Activated CD4-positive, alpha-beta T cell treated with anti-CD3 and anti-CD28 coated beads, Interleukin-2, amount 50 U/mL, for 24 hours (primary cell): ENCODE data around the gene RIMS1.
"Not testable (repeated sequence)": the region's sequence is repeated elsewhere in the genome, so short reads cannot be mapped to it uniquely, and the experiment has no call there.

Experiments
- DNase-seq, 2 donors: peaks; one replicate each; pipeline ENCODE4 v3.0.0-alpha.2; 2020; ENCODE audit warnings: low read depth in 1 of 2, low spot score in 1 of 2

RIMS1 gene

DNA sequence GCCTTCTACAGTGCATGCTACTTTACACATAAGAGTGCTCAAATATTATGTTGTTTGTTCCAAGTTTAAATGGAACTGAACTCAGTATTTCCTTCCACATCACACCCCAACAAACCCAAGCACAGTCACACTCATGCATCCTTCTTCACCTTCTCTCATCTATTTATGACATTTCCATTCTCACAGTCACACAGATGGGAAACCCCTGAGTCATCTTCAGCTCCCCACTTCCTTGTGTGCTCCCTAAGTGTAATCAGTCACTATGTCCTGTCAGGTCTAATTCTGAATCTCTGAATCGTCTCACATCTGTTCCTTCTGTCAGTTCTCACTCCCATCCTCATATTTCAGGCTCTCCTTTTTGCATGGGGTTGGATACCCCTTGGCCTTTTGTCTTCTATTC, 96.0 kb downstream of the RIMS1 start:
- no peak for DNase-seq

GRCh38 chr6:71983131-71983530, 96.8 kb downstream of the RIMS1 start:
- no peak for DNase-seq

DNA sequence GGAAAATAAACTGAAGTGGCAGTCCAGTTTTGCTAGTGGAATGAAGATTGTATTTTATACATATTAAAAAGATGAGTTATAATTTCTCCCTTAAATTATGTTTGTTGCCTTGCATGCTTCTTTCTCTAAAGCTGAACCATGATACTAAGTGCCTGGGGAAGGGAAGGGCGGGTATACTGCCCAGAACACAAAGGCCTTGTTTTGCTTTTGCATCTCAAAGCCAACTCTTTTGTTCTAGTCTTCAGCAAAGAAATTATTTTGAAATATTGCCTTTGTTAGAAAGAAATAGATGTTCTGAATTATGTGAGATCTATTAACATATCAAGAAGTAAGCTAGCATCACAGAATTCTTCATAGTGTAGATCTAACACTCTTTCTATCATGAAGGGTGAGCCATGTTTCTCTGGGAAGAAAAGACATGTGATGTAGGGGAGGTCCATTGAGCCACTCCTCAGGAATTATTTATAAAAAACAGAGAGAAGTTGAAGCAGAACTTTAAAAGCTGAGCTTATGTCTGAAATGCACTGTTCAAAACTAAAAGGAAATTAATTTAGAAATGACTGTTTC, 108.4 kb downstream of the RIMS1 start:
- DNase-seq, result no peak

DNA sequence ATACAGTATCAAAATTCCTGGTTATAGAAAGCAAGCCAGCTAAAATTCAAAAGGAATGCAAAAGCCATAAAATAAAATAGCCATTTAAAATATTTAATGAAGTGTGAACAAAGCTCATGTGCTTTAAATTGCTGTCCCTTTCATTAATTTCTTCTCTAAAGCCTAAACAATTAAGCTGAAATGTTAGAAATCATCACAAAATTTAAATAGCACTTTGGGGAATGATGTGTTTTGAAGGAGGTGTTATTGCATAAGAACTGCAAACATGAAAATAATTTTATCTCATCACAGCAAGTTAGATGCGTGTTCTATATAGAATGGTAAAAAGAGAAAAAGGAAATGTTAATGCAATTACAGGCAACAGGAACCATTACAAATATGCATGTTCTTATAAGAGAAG, 111.0 kb downstream of the RIMS1 start:
- DNase-seq, result no peak

- DNase-seq, result no peak
Observed at GRCh38 chr6:72002415-72002814, 116.1 kb downstream of the RIMS1 start.

DNA sequence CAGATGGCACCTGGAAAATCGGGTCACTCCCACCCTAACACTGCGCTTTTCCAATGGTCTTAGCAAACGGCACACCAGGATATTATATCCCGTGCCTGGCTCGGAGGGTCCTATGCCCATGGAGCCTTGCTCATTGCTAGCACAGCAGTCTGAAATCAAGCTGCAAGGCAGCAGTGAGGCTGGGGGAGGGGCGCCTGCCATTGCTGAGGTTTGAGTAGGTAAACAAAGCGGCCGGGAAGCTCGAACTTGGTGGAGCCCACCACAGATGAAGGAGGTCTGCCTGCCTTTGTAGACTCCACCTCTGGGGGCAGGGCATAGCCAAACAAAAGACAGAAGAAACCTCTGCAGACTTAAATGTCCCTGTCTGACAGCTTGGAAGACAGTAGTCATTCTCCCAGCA, 120.2 kb downstream of the RIMS1 start:
- DNase-seq, result not testable (repeated sequence)

DNA sequence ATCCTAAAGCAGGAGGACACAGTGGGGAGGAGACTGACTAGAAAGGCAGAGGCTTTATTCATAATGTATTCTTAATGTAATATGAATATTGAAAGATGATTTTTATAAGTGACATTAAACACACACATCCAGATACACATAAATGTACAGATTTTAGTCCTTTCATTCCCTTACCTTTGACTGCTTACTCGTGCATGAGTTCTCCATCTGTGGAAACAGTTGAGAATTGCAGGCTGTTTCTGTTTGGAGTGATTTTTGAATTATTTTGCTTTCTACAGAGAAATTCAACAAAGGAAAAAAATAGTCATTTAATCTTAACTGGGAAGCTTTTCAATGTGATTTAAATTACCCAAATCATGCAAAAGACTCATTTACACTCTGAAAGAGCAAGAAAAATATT, 136.5 kb downstream of the RIMS1 start:
- no peak for DNase-seq

DNA sequence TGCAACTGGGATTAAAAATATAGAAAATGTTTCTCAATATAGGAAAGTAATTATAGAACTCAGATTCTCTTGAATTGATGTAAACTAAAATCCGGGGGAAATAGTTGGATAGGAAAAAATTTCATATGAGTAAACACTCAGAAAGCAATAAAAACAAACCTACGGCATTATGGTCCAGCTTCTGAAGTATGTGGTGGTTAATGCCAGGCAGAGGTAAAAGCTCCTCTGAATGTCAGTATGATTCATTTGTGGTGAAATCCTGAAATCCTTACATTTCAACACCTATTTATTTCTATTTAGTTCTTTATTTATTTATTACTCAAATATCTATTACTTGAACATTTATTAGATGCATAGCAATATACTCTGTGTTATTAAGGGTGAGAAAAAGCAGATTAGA, 145.1 kb downstream of the RIMS1 start:
- DNase-seq, result no peak

DNA sequence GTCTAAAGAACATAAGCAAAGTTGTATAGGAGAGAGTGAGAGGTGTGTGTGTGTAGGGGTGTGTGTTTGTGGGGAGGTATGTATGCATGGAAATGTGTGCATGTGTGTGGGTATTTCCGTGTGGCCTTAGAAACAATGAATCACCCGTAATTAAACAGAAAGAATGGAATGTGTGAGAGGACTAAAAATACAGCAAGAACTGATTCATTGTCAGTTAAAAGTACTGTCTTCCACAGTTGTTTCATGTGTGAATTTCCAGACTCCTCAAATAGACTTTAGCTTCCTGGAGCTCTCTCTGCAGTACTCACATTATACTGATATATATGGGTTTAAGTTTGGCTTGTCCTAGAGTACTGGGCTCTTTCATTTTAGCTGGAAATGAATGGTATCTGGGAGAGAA, 145.7 kb downstream of the RIMS1 start:
- no peak for DNase-seq

- no peak for DNase-seq
Observed at GRCh38 chr6:72035486-72035885, 149.1 kb downstream of the RIMS1 start.

GRCh38 chr6:72035966-72036365, 149.6 kb downstream of the RIMS1 start:
- DNase-seq, result no peak

DNA sequence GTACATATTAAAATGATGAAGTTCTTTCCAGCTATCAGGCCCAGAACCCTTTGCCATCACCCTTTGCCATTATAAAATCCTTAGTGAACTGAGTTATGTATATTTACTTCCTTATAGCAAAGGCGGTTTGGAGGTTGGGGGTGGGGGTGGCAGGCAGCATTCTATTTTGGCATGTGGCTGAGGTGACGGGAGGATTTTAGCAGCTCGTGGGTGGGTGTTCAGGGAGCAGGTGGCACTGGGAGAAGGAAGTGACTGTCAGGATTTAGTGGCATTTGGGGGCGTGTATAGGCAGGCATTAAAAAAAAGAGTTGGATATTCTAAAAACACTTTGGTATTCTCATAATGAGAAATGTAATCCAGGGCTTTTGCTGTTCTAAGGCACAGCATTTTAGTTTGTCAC, 150.7 kb downstream of the RIMS1 start:
- no peak for DNase-seq

GRCh38 chr6:72040111-72040510, 153.8 kb downstream of the RIMS1 start:
- no peak for DNase-seq

GRCh38 chr6:72042088-72042487, 155.7 kb downstream of the RIMS1 start:
- DNase-seq, result no peak

DNA sequence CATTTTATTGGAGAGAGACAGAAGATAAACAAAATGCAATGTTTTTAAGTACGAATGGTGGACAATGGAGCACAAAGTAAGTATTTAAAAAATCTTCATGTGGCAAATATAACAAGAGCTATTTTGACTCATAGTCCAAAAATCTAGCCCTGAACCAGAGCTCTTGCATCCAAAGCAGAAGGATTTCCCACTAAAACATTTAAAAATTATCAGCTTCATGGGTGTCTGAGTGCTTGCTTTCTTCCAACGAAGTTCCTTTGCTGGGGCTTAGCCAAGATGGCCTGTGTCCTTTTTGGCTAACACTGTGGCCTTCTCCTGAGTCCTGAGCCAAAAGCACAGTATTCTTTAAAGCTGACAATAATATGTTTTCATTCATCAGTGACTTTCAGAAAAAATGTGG, 161.7 kb downstream of the RIMS1 start:
- DNase-seq, result no peak

DNA sequence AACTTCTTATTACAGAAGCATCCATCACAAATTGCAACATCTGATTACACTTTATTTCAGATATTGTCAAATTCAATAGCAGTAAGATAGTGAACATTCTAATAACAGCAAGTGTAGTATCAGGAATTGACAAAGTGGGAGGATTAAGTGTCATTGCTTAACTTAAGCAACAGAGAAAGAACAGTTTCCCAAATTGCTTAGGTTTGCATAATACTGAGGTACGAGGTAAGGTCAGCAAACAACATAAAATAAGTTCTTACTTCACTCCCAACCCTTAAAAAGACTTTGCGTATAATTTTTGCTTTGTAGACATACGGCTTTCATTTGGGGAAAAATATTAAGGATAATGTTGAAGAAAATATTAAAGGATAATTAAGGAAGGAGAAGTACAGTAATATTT, 163.0 kb downstream of the RIMS1 start:
- DNase-seq, result no peak

- no peak for DNase-seq
Observed at GRCh38 chr6:72061286-72061685, 174.9 kb downstream of the RIMS1 start.

- no peak for DNase-seq
Observed at GRCh38 chr6:72064399-72064975, 178.1 kb downstream of the RIMS1 start.

GRCh38 chr6:72078096-72078495, 191.7 kb downstream of the RIMS1 start:
- no peak for DNase-seq

GRCh38 chr6:72080260-72080941, 194.1 kb downstream of the RIMS1 start:
- no peak for DNase-seq

GRCh38 chr6:72081871-72082270, 195.5 kb downstream of the RIMS1 start:
- DNase-seq, result no peak

GRCh38 chr6:72083976-72084375, 197.6 kb downstream of the RIMS1 start:
- no peak for DNase-seq

DNA sequence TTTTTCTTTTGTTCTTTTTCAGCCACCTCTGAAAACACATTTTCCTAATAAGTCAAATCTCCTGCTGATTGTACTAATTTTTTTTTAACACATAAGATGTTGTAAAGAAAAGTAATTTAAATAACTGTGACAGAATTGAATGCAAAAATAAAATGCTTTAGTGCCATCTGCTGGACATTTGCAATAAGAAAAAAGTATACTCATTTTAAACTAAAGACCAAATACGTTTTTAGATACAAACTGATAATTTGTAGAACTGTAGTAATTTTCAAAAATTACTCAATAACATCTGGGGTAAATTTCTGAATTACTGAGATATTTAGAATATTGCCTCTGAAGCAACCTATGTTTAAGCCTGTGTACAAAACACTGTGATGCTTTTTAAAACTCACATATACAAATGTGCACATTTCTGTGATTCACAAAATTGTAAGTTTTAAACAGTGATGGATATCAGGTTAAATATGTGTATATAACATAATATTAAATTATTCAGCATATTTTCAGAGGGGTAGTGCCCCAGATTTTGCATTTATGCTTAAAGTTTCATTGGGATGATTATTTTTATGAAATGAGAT, 198.7 kb downstream of the RIMS1 start:
- no peak for DNase-seq
